T1000 (cell line): ENCODE measurements around the gene ZMYM4.
"Not testable (repeated sequence)": the region's sequence is repeated elsewhere in the genome, so short reads cannot be mapped to it uniquely, and the experiment has no call there.

Source experiments
- DNase-seq: peaks from one replicate; lab custom pipeline; 2025; ENCODE audit warnings: mixed read lengths; lab: John Stamatoyannopoulos, UW

ZMYM4 gene

DNA sequence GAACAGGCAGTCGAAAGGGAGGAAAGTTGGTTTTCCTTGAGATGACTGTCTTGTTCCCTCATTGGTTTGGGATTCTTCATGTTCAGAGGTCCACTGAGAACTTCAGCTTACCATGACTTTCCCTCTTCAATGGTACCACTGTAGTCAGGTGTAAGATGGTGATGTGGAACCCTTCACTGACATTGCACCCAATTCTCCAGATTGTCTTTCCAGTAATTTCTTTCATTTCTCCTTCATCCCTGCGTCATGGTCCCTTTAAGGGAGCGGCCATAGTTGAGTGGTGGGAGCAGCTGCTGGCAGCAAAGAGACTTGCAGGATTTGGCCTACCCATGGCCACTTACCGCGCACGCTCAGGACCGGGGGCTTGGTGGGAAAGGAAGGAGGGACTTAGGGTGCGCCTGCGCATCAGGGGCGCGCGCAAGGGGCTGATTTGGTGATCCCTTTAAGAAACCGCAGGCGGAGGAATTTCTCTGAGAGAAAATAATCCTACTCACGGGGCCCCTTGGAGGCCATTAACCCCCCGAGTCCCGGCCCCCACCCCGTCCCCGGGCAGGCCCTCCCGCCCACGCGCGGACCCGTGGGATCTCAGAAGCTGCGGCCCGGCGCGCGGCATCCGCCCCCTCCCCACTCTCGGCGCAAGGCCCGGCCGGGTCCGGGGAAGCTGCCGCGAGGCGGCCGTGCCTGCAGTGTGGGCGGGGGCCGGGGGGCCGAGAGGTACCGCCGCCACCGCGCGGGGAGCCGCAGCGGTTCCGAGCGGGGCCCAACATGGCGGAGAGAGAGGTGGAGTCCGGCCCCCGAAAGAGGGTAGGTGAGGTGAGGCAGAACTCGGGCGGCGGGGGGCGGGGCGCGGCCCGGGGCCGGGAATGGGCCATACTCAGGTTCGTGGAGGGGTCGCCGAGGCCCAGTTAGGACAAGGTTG, at the start of gene ZMYM4:
Gene ZMYM4, plus strand, starts transcription at position 428 of the 919 bp plus-strand sequence. Its CDS starts 338 bp downstream, at position 766.
- peak; percentile 92 for DNase-seq

DNA sequence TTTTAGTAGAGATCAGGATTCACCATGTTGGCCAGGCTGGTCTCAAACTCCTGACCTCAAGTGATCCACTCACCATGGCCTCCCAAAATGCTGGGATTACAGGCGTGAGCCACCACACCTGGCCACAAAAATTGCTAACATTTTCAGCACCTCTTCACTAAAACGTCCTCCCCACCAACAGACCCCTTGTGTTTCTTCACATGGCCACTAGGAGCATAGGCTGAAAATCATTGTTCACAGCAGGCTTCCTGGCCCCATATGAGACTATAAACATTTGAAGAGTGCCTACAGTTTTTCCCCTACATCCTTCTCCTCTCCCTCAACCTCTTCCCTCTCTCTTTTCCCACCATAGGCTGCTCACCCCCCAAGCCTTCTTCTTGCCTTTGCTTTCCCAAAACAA, 47.5 kb upstream of the ZMYM4 start:
- no peak for DNase-seq

DNA sequence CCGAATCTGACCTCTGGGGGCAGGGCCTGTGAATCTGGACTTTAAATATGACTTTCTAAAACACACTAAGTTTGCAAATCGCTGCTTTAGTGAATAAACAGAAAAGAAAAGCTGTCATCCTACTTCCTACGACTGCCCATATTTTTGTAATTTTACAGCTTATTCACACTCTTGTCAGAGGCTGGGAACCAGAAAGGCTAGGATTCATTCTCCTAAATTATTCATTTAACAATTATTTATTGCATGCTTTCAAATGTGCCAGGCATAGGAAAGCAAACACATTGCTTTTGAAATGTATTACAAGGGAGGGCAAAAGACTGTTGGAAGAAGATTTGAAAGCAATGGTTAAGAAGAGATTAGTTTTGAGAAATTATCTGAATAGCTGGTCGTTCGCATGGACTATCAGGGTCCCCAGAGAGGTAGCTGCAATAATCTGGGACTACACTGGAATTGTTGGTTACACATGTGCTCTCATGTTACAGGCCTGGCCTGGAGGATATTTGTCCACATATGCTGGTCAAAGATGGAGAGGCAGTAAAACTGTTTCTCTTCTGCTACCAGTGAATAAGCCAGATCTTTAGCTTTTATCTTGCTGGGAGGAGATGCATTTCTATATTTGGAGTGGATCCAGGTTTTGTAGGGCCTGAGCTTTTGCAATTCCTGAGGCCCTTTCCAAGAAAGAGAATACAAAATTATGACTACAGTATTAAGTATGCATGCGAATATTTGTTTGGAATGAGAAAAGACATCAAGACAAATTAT, 46.0 kb upstream of the ZMYM4 start:
- DNase-seq = no peak

DNA sequence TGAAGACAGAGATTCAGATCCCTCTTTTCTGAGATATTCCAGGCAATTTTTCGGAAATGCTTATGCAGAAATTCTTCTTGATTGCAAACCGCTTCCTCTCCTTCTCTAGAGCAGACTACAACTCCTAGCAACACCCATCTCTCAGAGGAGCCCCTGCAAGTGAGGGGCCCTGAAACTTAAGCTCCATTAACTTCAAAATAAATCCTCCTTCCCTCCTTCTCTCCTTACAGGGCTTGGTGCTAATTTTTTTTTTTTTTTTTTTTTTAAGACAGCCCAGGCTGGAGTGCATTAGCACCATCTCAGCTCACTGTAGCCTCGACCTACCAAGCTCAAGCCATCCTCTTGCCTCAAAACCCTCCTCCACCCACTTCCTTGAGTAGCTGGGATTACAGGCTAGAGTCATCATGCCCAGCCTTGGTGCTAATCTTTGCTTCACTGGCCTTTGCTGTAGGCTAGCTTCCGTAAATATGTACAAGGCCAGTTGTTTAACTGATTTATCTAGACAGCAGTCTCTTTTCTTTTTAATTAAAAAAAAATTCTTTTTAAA, 45.4 kb upstream of the ZMYM4 start:
- DNase-seq = no peak

DNA sequence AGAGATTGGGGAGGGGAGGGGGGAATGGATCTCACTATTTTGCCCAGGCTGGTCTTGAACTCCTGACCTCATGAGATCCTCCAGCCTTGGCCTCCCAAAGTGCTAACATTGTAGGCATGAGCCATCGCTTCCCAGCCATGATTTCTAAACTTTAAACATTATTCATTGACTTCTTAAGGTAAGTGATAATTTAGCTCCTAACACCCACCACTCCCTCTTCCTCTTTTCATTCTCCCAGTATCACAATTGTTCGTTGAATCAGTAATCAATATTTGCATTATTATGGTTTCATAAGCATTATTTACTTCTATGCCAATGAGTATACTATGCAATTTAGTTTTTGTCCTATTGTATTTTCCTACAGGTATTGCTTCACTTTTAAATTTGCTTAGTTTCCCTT, 42.0 kb upstream of the ZMYM4 start:
- no peak for DNase-seq

DNA sequence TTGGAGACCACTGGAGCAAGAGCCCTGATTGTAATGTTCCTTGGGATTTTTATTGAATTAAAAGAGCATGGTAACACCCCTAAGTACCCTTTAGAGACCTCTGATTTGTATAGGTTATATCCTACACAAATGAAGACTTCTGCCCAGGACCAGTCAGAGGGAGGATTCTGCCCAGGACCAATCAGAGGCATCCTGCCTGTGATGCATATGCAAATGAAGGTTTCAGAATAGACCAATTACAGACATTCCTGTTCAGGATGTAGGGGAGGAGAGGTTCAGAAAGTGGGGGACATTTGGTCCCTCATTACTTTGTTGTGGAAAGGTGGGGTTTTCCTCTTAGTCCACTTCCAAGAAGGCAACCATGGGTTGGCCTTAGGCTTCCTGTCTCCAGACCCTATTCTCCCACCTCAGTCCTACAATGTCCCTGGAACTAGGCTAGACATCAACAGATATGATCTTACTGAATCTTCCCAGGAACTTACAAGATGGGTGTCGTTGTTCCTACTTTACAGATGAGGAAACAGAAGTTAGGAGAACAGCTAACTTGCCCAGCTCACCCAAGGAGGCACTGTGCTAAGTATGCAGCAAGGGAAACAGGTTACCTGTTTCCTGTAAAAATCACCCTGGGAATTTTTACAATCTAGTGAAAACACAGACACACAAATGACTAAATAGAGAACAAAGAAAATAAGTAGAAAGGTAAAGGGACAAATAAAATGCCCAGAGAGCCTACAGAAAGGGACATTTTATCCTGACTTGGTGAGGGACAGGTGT, 38.7 kb upstream of the ZMYM4 start:
- DNase-seq = no peak

DNA sequence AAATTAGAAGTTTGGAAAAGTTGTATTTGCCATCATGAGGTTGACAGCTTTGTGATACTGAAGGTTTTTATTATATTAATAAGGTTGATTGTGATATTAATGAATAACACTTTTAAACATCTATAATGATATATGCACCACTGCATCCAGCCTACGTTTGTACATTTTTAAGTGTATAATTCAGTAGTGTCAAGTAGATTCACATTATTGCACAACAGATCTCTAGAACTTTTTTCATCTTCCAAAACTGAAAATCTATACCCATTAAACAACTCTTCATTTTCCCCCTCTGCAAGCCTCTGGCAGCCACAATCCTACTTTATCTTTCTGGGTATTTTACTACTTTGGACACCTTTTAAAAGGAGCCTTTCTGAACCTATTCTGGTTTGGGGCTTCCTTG, 37.2 kb upstream of the ZMYM4 start:
- DNase-seq = no peak

DNA sequence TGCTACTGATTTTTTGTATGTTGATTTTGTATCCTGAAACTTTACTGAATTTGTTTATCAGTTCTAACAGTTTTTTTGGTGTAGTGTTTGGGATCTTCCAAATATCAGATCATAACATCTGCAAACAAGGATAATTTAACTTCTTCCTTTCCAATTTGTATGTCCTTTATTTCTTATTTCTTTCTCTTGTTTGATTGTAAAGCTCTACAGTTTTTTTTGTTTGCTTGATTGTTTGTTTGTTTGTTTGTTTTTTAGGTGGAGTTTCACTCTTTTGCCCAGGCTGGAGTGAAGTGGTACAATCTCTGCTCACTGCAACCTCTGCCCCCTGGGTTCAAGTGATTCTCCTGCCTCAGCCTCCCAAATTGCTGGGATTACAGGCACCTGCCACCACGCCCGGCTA, 31.7 kb upstream of the ZMYM4 start:
- DNase-seq = not testable (repeated sequence)

DNA sequence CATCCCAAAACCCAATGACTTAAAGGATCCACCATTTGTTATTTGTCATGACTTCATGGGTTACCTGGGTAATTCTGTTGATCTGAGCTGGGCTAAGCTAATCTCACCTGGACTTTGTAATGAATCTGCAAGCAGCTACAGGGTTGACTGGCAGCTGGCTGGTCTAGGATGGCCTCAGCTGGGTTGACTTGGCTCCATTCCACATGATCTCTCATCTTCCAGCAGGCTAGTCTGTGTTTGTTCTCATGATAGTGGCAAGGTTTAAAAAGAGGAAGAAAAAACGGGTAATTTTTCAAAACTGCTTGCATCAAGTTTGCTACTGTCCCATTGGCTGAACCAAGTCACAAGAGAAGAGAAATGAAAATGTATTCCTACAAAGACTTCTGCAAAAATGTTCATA, 24.8 kb upstream of the ZMYM4 start:
- no peak for DNase-seq

DNA sequence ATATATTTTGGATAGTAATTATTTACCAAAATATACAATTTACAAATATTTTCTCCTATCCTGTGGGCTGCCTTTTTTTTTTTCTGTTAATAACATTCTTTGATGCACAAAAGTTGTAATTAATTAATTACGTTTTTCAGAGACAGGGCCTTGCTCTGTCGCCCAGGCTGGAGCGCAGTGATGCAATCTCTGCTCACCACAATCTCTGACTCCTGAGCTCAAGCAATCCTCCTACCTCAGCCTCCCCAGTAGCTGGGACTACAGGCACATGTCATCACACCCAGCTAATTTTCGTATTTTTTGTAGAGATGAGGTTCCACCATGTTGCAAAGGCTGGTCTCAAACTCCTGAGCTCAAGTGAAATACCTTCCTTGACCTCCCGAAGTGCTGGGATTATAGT, 21.3 kb upstream of the ZMYM4 start:
- no peak for DNase-seq

DNA sequence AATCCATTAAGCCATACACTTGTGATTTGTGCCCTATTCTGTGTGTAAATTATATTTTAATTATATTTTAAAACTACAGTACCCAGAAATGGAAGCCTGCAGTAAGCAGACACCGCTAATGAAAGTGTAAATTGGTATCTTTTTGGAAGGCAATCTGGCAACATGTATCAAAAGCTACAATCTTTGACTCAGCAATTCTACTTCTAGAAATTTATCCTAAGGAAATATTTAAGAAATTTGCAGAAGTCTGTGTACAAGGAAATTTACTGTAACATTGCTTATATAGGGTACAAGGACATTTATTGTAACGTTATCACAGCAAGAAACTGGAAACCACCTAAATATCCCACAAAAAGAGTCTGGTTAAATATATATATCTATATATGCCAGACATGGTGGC, 14.6 kb upstream of the ZMYM4 start:
- no peak for DNase-seq

DNA sequence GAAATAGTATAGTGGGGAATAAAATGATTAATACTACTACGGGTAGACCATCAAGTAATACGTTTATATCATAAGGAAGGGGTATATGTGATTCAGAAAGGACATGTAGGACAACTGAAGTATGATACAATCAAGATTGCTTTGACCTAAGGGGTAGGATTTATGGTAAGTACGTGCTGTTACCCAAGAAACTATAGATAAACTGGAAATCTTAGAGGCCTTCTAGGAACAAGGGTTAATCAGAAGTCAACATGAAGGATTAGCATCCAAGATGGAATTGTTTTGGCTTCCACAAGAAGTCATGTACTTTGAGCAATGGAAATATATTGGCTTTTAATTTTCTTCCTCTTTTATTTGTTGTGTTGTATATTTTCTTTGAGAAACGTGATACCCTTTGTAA, 13.2 kb upstream of the ZMYM4 start:
- DNase-seq = no peak

DNA sequence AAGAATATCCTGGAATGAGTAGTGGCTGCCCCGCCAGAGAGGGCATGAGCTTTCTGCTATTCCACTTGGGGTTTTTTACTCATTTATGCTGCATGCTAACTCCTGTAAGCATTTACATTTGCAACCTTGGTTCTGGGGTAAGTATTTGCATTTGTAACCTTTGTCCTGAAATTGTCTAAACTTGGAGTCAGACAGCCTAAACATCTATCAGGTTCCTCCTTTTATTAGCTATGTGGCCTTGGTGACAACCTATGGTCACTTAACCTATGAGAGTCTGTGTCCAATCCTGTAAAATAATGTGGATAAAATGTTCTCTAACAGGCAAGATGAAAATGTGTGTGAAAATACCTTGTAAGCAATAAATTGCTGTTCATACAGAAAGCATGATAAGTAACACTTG, 8.9 kb upstream of the ZMYM4 start:
- no peak for DNase-seq

DNA sequence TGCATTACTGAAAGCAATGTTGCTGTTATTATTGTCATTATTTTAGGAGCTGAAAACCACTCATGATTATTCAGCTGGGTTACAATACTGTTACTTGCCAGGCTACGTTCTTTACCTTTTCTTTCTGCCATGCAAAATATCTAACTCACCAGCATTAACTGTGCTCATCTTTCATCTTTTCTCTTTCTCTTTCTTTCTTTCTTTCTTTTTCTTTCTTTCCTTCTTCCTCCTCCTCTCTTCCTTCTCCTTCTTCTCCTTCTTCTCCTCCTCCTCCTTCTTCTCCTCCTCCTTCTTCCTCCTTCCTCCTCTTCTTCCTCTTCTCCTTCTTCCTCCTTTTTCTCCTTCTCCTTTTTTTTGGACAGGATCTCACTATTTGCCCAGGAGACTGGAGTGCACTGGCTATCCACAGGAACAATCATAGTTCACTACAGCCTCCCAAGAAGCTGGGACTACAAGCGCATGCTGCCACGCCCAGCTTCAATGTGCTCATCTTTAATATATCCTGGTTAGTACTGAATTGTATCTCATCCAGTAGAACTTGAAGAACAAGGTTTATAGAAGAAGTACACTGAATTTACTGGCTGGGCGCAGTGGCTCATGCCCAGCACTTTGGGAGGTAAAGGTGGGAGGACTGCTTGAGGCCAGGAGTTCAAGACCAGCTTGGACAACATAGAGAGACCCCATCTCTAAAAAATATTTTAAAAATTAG, 6.9 kb upstream of the ZMYM4 start:
- DNase-seq = no peak

DNA sequence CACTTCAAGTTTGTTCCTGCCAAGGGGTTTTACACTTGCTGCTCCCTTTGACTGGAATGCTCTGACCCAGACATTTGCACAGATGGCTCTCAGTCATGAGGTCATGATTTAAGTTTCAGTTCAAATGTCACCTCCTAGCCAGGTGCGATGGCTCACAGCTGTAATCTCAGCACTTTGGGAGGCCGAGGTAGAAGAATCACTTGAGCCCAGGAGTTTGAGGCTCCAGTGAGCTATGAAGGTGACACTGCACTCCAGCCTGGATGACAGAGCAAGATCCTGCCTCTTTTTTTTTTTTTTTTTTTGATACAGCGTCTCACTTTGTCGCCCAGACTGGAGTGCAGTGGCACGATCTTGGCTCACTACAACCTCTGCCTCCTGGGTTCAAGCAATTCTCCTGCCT, 4.5 kb upstream of the ZMYM4 start:
- DNase-seq = no peak

DNA sequence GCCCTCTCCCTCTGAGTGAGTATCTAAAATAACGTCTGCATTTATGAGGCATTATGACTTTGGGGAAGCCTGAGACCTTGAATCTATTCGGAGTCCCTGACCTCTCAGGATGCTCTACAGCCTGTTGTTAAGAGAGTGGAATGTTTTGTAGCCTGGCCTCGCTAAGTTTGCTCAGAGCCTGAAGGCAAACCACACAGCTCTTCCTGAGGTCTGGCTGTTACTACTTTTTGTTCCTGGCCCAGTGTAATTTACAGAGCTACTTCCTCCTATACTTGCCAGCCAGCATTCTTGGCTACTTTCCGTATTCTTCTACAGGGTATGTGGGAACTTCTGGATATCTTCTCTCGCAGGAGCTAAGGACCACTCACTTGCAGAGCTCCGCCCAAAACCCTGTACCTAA, 3.6 kb upstream of the ZMYM4 start:
- DNase-seq = no peak

DNA sequence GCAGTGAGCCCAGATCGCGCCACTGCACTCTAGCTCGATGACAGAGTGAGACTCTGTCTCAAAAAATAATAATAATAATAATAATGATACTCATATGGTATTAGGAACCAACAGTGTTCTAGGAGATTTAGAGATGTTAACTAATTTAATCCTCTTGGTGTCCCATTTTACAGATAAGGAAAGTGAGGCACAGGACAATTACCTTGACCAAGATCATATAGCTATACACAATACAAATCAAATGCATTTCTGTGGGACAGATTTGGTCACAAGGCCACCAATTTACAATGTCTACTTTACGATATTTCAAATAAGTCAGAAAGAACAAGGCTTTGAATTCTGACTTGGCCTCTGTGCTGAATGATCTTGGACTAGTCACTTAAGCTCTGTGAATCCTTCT, 2.2 kb upstream of the ZMYM4 start:
- no peak for DNase-seq

DNA sequence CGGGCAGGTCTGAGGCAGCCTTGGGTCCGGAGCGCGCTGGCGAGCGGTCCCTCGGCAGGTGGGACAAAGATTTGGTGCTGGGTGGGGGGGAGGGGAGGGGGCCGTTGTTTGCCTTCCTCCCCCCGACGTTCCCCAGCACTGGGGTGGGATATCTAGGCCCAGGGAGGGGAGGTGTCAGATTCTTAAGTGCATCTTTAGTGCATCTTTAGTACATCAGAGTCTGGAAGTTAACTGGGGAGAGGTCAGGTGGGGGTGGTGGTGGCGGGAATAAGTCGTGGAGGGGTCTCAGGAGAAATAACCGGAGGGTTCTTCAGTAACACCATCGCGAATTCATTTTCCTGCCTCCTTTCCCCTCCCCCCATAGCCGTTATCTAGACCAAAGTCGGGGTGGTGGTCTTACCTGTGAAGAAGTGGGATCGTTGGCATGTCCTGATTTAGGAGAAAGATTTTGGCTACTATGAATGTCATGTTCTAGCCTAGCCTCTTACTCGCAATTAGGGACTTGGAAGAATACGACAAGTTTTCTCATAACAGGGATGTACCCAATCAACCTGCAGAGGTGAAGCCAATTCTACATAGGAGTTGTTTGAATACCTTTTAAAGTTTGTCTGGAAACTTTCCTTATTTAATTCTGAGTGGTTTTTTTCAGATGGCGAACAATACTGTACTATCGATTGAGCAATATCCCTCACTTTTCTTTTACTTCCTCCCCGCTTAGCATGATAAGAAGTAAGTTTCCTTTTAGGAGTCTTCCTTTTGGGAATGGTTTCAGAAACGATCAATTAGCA, 886 bp downstream of the ZMYM4 start:
- DNase-seq = no peak

DNA sequence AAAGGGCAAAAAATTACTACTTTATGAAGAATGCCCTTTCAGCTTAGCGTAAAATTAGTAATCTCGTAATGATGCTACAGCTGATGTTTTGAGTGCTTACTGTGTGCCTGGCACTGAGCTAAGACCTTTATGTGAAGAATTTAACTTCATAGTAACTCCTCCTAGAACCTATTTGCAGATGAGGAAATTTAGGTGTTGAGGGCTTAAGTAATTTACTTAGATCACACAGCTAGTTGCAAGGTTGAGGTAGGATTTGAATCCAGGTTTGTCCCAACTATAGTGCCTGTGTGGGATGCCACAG, 1.4 kb downstream of the ZMYM4 start:
- no peak for DNase-seq

DNA sequence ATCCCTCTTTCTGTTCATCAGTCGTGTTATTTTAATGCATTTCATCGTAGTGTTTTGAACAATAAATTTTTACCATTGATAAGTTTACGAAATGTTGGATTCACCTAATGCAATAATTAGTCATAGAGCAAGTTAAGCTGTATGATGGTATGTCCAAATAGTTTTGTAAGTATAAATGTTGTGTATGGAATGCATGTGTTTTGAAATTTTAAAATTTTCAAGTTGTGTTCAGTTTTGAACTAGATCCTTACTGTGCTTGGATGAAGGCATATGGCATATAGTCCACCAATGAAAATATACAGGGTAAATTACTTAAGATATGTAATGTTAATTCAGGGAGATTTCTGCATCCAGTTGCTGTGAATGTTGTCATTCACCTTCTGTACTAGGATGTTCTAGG, 2.3 kb downstream of the ZMYM4 start:
- DNase-seq = no peak

DNA sequence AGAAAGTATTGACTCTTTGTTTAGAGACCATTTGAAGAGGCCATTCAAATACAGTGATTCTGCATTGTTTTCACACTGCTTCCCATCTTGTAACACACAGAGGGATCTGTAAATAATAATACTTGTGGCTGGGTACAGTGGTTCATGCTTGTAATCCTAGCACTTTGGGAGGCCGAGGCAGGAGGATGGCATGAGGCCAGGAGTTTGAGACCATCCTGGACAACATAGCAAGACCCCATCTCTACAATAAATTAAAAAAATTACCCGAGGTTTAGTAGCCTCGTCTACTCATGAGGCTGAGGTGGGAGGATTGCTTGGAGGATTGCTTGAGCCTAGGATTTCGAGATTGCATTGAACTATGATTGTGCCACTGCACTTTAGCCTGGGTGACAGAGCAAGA, 5.7 kb downstream of the ZMYM4 start:
- no peak for DNase-seq
